Measurements from ENCODE around the gene MTX1. TPM values are rescaled to one million over a fixed set of nuclear protein-coding genes. Genes with fewer than 3 reads are reported as not detected.

The MTX1 gene
- total RNA-seq, 1 donor = 42.7 TPM

GRCh38 chr1:155250633-155251449 lies 42.3 kb downstream of the MTX1 start:
- TF ChIP-seq, protein P1, sequence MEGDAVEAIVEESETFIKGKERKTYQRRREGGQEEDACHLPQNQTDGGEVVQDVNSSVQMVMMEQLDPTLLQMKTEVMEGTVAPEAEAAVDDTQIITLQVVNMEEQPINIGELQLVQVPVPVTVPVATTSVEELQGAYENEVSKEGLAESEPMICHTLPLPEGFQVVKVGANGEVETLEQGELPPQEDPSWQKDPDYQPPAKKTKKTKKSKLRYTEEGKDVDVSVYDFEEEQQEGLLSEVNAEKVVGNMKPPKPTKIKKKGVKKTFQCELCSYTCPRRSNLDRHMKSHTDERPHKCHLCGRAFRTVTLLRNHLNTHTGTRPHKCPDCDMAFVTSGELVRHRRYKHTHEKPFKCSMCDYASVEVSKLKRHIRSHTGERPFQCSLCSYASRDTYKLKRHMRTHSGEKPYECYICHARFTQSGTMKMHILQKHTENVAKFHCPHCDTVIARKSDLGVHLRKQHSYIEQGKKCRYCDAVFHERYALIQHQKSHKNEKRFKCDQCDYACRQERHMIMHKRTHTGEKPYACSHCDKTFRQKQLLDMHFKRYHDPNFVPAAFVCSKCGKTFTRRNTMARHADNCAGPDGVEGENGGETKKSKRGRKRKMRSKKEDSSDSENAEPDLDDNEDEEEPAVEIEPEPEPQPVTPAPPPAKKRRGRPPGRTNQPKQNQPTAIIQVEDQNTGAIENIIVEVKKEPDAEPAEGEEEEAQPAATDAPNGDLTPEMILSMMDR (IDR thresholded peaks at IDR 0.05; ENCODE audit: extremely low read depth, low read depth, low read length) = peak; percentile 100
- Histone ChIP-seq H2AFZ (ENCODE audit: low read length) (peak overlapping the region; percentile 78), H4K20me1 (ENCODE audit: insufficient read depth, low read length) (peaks cover 3% of the 10 kb centered on the region), H3K9me3 (ENCODE audit: low read depth, low read length) (no peaks in the 10 kb centered on the region), H3K36me3 (ENCODE audit: insufficient read depth, low read length) (peaks cover 20% of the 10 kb centered on the region), H3K79me2 (ENCODE audit: insufficient read depth, low read length) (peaks cover 19% of the 10 kb centered on the region), H3K27ac (ENCODE audit: low read depth, low read length) (peak overlapping the region; percentile 53), H3K27me3 (ENCODE audit: insufficient read depth, low read length) (no peaks in the 10 kb centered on the region), H3K4me1 (ENCODE audit: insufficient read depth, low read length) (peaks cover 22% of the 10 kb centered on the region), H3K4me3 (ENCODE audit: insufficient read depth, low read length) (peak overlapping the region; percentile 45), H3K4me2 (ENCODE audit: insufficient read depth, low read length) (peak overlapping the region; percentile 60)
- peak; percentile 100 for DNase-seq (ENCODE audit: insufficient read length, low spot score, missing footprints)

DNA sequence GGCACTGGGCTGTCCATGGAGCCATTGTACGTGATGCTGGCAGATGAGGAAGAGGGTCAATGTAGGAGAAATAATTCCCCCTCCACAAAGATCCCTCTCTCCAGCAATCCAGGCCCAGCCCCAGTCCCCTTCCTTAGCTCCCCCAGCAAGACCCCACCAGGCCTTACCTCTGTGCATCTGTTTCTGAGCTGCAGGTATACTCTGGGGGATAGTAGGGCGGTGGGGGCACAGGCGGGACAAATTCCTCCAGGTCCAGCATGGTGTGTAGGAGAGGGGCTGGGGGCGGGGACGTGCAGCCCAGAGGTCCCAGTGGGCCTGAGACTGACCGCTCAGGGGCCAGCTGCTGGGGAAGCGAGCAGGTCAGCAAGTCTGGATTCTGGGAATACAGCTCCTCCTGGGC lies 43.1 kb downstream of the MTX1 start:
- Histone ChIP-seq H3K4me3 (ENCODE audit: insufficient read depth, low read length) (no peak overlapping the region), H3K4me2 (ENCODE audit: insufficient read depth, low read length) (no peak overlapping the region), H2AFZ (ENCODE audit: low read length) (no peak overlapping the region), H3K27ac (ENCODE audit: low read depth, low read length) (no peak overlapping the region), H3K4me1 (ENCODE audit: insufficient read depth, low read length) (peaks cover 29% of the 10 kb centered on the region), H4K20me1 (ENCODE audit: insufficient read depth, low read length) (peaks cover 3% of the 10 kb centered on the region), H3K27me3 (ENCODE audit: insufficient read depth, low read length) (no peaks in the 10 kb centered on the region), H3K79me2 (ENCODE audit: insufficient read depth, low read length) (peaks cover 19% of the 10 kb centered on the region), H3K9me3 (ENCODE audit: low read depth, low read length) (no peaks in the 10 kb centered on the region), H3K36me3 (ENCODE audit: insufficient read depth, low read length) (peaks cover 23% of the 10 kb centered on the region)
- no peak for DNase-seq (ENCODE audit: insufficient read length, low spot score, missing footprints)
- TF ChIP-seq, protein P1 (IDR thresholded peaks at IDR 0.05; ENCODE audit: extremely low read depth, low read depth, low read length) = no peak

DNA sequence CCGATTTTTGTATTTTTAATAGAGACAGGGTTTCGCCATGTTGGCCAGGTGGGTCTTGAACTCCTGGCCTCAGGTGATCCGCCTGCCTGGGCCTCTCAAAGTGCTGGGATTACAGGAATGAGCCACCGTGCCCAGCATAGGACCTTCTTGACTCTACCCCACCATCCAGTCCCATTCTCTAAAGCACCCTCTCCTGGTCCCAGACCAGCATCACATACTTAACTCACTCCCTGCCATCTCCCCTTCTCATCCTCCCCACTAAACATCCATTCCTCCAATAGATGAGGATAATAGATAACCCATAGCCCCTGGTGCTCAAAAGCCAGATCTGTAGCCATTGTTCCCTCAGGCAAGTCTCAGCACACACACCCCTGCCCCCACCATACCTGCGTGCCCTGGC lies 44.7 kb downstream of the MTX1 start:
- peaks cover 19% of the 10 kb centered on the region for H3K79me2 ChIP-seq (ENCODE audit: insufficient read depth, low read length)
- TF ChIP-seq, protein P1 (IDR thresholded peaks at IDR 0.05; ENCODE audit: extremely low read depth, low read depth, low read length) = no peak
- H4K20me1 ChIP-seq (ENCODE audit: insufficient read depth, low read length) = peaks cover 3% of the 10 kb centered on the region
- H3K27ac ChIP-seq (ENCODE audit: low read depth, low read length) = no peak overlapping the region
- peak overlapping the region; percentile 88 for H3K4me3 ChIP-seq (ENCODE audit: insufficient read depth, low read length)
- H3K4me2 ChIP-seq (ENCODE audit: insufficient read depth, low read length) = peak overlapping the region; percentile 90
- DNase-seq (ENCODE audit: insufficient read length, low spot score, missing footprints) = no peak
- no peak overlapping the region for H2AFZ ChIP-seq (ENCODE audit: low read length)
- no peaks in the 10 kb centered on the region for H3K9me3 ChIP-seq (ENCODE audit: low read depth, low read length)
- peaks cover 30% of the 10 kb centered on the region for H3K4me1 ChIP-seq (ENCODE audit: insufficient read depth, low read length)
- H3K27me3 ChIP-seq (ENCODE audit: insufficient read depth, low read length) = no peaks in the 10 kb centered on the region
- peaks cover 23% of the 10 kb centered on the region for H3K36me3 ChIP-seq (ENCODE audit: insufficient read depth, low read length)

DNA sequence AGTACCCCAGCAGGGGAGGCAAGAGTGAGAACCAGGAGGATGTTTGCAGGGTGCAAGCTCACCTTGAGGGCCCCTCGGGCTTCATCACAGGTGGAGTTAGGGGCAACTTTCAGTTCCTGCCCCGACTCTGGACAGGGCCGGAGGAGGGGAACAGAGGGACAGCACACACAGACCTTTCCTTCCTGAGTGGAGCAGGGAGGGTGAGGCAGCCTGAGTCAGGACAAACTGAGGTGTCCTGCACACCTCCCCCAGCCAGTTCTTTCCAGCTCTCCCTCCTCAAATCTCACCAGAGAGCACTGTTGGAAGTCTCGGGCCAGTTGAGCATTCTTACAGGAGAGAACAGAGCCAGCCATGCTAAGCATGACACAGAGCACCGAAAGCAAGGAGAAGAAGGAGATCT lies 45.3 kb downstream of the MTX1 start:
- Histone ChIP-seq H3K4me2 (ENCODE audit: insufficient read depth, low read length) (peak overlapping the region; percentile 90), H3K4me1 (ENCODE audit: insufficient read depth, low read length) (peaks cover 30% of the 10 kb centered on the region), H3K27me3 (ENCODE audit: insufficient read depth, low read length) (no peaks in the 10 kb centered on the region), H2AFZ (ENCODE audit: low read length) (no peak overlapping the region), H3K9me3 (ENCODE audit: low read depth, low read length) (no peaks in the 10 kb centered on the region), H3K4me3 (ENCODE audit: insufficient read depth, low read length) (peak overlapping the region; percentile 88), H3K36me3 (ENCODE audit: insufficient read depth, low read length) (peaks cover 28% of the 10 kb centered on the region), H3K27ac (ENCODE audit: low read depth, low read length) (peak overlapping the region; percentile 19), H3K79me2 (ENCODE audit: insufficient read depth, low read length) (peaks cover 19% of the 10 kb centered on the region), H4K20me1 (ENCODE audit: insufficient read depth, low read length) (peaks cover 3% of the 10 kb centered on the region)
- TF ChIP-seq, protein P1 (IDR thresholded peaks at IDR 0.05; ENCODE audit: extremely low read depth, low read depth, low read length) = no peak
- no peak for DNase-seq (ENCODE audit: insufficient read length, low spot score, missing footprints)

All from osteoblast (primary cell).